A204.1 (cell line): ENCODE data around the gene LRP4.

Experiments
- FAIRE-seq: peaks from 2 replicates; lab custom pipeline; 2012; peaks lifted over from hg19 to GRCh38; lab: Jason Lieb, UNC

The LRP4 gene

DNA sequence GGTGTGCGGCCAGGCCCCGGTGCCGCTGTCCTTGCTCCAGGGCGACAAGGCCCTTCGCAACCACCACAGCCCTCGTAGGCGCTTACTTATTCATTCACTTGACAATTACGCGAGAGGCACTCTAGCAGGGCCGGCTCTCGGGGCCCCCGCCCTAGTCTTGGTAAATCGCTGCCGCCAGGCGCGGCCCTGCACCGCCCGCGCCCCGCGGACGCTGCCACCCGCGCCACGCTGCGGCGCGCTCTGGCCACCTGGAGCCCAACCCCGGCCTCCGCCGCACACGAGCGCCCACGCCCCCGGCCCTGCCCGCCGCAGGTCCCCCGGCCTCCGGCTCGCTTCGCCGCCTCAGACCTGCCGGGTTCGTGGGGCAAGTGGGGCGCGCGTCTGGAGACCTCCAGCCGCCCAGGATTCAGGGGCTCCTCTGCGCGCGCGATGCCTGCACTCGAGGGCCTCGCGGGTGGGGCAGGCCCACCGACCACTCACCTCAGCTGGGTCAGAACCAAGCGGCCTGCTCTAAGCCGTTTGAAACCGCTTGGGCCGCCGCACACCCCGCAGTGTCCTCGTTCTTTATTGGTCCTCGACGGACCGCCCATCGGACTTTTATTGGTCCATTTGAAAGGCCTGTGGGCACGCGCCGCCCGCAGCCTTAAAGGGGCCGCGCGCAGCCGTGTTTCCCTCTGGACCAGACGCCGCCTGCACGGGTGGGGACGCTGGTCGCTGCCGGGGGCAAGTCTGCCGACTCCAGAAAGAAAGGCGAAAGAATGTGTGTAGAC is 72.4 kb downstream of the LRP4 start, which contains the start of gene CKAP5:
CKAP5 (minus strand) TSS at position 541 of the 770 bp plus-strand sequence. CDS start 25,049 bp downstream, outside the sequence.
- no peak for FAIRE-seq

DNA sequence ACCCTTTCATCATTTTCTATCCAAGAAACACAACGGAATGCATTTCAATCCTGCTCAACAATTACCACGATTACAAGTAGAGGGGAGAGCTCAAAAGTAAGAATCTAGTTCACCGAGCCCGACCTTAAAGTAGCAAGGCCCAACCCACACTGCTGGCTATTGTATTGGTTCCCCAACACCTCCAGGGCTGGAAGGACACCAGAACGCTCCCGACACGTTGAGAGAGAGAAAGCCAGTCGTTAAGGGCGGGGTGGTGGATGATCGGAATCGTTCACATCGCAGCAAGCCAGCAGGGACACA is 73.0 kb downstream of the LRP4 start:
- no peak for FAIRE-seq

DNA sequence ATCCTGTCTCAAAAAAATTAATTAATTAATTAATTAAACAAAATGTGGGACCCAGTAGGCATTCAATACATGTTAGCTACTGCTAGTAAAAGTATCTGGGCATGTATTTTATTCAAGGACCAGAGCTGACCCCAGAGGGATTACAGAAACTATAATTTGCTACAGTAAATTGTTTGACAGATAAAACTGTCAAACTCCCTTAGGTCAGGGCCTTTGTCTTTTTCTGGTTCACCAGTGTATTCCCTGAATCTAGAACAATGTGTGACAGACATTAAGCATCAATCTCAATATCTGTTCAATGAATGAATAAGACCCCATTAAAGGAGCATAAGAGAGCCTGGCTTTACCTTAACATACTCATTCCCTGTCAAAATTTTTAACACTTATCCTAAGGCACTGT is 78.2 kb downstream of the LRP4 start:
- no peak for FAIRE-seq

DNA sequence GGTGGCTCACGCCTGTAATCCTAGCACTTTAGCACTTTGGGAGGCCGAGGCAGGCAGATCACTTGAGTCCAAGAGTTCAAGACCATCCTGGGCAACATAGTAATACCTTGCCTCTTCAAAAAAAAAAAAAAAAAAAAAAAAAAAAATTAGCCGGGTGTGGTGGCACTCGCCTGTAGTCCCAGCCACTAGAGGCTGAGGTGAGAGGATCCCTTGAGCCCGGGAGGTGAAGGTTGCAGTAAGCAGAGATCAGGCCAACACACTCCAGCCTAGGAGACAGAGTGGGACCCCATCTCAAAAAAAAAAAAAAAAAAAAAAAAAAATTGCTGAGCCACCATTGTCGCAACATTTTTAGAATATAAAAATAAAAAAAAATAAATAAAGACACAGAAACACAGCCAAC is 79.8 kb downstream of the LRP4 start:
- FAIRE-seq = no peak

DNA sequence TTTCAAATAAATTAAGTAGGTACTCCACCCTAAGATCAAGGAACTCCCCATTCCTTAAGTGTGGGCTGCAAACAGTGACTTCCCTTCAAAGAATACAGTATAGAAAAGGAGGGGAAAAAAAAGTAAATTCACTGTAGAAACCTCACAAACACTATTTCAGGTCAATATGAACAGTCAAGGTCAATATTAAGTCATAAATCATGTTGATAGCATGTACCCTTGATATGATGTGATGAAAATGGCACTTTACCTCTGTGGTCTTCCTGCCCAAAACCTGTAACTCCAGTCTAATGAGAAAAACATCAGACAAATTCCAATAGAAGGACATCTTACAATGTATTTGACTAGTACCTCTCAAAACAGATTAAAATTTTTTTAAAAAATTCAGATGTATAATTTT is 80.5 kb downstream of the LRP4 start:
- no peak for FAIRE-seq

DNA sequence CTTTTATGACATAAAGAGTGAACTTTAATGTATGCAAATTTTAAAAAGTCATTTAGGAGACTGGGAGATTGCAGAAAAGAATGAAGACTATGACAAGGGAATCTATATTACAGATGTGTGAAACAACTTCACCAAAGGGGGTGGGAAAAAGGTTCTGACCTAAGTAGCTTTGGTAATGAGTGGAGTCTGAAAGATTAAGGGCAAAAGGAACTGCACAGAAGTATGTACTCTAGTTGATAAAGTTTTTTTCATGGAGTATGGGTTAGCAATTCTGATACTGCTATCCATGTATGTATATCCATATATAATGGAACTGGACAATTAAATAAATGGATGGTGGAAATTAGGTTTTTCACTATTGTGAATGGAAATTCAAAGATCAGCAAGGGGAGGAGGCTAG is 81.5 kb downstream of the LRP4 start:
- FAIRE-seq = no peak

DNA sequence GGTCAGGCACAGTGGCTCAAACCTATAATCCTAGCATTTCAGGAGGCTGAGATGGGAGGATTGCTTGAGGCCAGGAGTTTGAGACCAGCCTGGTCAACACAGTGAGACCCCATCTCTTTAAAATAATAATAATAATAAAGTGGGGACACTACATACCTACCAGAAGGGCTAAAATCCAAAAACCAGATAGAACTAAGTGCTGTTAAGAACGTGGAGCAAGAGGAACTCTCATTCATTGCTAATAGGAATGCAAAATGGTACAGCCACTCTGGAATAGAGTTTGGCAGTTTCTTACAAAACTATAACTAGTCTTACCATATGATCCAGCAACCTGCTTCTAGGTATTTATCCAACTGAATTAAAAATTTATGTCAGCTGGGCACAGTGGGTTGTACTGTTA is 81.9 kb downstream of the LRP4 start:
- FAIRE-seq = no peak

DNA sequence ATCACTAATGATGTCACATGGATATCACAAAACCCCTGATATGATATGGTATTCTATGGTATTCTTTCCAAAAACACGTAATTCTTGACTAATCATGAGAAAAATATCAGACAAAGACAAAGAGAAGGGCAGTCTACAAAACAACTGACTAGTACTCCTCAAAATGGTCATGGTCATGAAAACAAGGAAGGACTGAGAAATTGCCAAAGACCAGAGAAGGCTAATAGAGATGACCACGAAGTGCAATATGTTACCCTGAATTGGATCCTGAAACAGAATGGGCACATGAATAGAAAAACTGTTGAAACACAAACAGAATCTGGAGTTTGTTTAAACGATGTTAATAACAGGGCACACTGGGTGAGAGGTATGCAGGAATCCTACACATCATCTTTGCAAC is 82.5 kb downstream of the LRP4 start:
- FAIRE-seq = no peak

DNA sequence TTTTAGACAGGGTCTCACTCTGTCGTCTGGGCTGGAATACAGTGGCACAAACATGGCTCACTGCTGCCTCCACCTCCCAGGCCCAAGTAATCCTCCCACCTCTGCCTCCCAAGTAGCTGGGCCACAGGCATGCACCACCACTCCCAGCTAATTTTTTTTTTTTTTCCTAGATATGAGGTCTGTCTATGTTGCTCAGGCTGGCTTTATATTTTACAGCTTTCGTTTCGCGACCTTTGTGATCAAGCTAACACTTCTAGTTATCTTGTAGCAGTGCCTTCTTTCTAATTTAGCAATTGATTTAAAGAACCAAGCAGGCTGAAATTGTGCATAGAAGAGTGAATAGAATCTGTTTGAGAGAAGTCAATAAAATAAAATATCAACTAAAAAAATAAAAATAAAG is 83.5 kb downstream of the LRP4 start:
- no peak for FAIRE-seq

DNA sequence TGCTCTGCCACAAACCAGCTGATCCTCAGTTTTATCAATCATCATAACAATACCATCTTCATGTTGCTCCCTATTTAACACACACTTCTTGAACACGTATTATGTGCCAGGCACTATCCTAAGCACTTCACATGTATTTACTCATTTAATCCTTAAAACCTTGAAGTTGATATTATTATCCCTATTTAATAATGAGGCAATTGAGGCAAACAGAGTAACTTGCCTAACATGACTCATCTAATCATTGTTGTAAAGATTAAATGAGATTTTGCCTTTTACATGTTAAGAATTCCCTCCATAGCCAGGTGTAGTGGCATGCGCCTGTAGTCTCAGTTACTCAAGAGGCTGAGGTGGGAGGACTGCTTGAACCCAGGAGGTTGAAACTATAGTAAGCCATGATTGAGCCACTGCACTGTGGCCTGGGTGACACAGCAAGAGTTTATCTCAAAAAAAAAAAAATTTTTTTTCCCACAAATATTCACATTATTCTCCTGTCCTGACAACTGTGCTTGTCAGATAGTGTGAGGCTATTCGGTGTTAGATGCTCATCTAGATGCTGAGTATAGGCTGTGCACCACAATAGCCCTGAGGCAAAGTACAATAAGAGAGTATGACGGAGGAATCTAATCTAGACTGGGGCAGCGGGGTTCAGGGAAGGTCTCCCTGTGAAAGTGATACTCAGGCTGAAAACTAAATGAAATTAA is 85.7 kb downstream of the LRP4 start:
- FAIRE-seq = no peak

DNA sequence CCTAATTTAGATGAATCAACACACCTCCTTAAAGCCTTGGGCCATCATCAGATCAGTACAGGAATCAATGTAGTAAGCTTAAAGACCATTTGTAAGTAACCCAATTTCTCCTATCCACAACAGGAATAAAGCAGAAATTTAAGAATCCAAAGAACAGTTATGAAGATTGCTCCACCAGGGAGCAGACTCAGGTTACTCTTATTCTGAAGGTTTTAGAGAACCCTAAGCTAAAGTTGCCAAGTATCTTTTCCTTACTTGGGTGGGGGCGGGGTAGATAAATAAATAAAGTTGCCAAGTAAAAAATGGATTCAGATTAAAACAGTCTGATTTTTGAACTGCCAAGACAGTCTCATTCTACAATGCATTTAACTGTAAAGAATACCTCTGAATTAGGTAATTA is 90.4 kb downstream of the LRP4 start:
- FAIRE-seq = no peak

DNA sequence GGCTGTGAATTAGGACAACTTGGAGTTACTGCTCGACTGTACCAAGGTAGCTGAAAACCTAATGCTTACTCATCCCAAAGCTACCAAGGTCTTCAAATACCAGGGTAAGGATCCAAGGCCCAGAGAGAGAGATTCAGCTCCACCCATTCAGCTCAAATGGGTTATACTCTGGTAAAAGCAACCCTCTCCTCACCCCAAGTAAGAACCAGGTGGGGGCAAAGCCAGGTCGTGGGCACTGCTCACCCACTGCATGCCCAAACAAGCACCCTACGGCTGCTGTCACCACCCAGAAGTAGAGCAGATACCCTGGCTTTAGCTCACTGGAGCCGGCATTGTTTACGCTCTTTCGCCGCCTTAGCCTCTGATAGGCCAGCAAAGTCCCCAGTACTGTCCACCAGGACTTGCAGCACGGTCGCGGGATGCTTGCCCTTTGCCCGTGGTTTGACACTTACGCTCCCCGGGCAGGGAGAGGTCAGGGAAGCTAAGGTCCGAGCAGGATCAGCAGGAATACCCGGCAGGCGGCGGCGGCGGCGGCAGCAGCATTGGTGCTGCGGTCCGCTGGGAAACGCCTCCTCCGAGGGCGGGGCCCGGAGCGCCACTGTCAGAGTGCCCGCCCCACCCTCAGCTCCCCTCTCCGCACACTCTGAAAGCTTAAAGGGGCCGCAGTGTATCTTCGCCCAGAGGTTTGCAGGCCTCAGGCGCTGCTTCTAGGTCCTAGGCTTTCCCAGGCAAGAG is 91.9 kb downstream of the LRP4 start:
- no peak for FAIRE-seq

DNA sequence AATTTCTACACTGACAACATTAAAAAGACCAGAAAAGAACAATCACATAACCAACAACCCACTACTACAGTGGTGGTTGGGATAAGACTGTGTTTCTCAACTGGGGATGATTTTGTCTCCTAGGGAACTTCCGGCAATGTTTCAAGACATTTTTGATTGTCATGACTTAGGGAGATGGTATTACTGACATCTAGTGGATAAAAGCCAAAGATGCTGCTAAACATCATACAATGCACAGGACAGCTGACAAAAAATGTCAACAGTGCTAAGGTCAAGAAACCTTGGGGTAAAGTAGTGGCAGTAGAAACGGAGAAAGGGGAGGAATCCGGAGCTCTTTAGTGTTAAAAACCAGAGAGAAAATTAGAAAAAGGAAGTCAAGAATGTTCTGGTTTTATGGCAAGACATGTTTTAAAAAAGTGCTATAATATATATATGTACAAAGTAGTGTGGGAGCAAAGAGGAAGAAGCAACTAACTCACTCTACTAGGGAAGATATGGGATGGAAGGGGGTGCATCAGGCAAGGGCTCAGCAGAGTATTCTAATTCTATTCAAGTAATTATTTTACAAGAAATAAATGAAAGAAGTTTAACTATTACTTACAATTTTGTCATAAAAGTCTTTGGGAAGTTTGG is 109.4 kb downstream of the LRP4 start:
- no peak for FAIRE-seq
